Parathyroid adenoma (tissue), 2 donors: Measurements from ENCODE around the gene OR8B4.

ENCODE experiments used
- H2AFZ ChIP-seq: fragments of 300-600 bp; sonication (generic); one replicate; pipeline ENCODE4 v1.7.0; 2017; ENCODE audit warnings: antibody characterized with exemption, mild to moderate bottlenecking
- H3K27ac ChIP-seq: fragments of 300-600 bp; sonication (generic); one replicate; pipeline ENCODE4 v1.7.0; 2017
- H3K27me3 ChIP-seq: fragments of 300-600 bp; sonication (generic); one replicate; pipeline ENCODE4 v1.7.0; 2017; ENCODE audit warnings: low read length; ENCODE audit not compliant: control insufficient read depth, insufficient read depth
- H3K36me3 ChIP-seq: fragments of 300-600 bp; sonication (generic); one replicate; pipeline ENCODE4 v1.7.0; 2017; ENCODE audit warnings: low read length; ENCODE audit not compliant: control insufficient read depth, insufficient read depth
- H3K4me1 ChIP-seq: fragments of 300-600 bp; sonication (generic); one replicate; pipeline ENCODE4 v1.7.0; 2017; ENCODE audit warnings: control low read depth
- H3K4me2 ChIP-seq: fragments of 300-600 bp; sonication (generic); one replicate; pipeline ENCODE4 v1.7.0; 2017; ENCODE audit warnings: low read length
- H3K4me3 ChIP-seq: fragments of 300-600 bp; sonication (generic); one replicate; pipeline ENCODE4 v1.7.0; 2017; ENCODE audit warnings: low read depth, low read length
- H3K79me2 ChIP-seq: fragments of 300-600 bp; sonication (generic); one replicate; pipeline ENCODE4 v1.7.0; 2017; ENCODE audit warnings: control low read depth
- H3K9ac ChIP-seq: fragments of 300-600 bp; sonication (generic); one replicate; pipeline ENCODE4 v1.7.0; 2017; ENCODE audit warnings: mild to moderate bottlenecking
- H3K9me3 ChIP-seq: fragments of 300-600 bp; sonication (generic); one replicate; pipeline ENCODE4 v1.7.0; 2017; ENCODE audit warnings: low read length; ENCODE audit not compliant: control insufficient read depth
- TF ChIP-seq, protein P1 (sequence below): fragments of 300-600 bp; sonication (generic); IDR thresholded peaks from one replicate; pipeline ENCODE4 v1.7.0; 2017; ENCODE audit warnings: antibody characterized with exemption, mild to moderate bottlenecking
- donor health status: primary hyperparathyroidism.

OR8B4 gene

GRCh38 chr11:124441519-124441918, 16.8 kb upstream of the OR8B4 start:
- Histone ChIP-seq H3K9ac (no peak overlapping the region), H3K27me3 (no peaks in the 10 kb centered on the region), H3K9me3 (no peaks in the 10 kb centered on the region), H3K4me3 (no peak overlapping the region), H3K4me2 (no peak overlapping the region), H3K4me1 (no peaks in the 10 kb centered on the region), H3K36me3 (no peaks in the 10 kb centered on the region), H3K79me2 (no peaks in the 10 kb centered on the region), H3K27ac (no peak overlapping the region), H2AFZ (no peak overlapping the region)
- TF ChIP-seq, protein P1, sequence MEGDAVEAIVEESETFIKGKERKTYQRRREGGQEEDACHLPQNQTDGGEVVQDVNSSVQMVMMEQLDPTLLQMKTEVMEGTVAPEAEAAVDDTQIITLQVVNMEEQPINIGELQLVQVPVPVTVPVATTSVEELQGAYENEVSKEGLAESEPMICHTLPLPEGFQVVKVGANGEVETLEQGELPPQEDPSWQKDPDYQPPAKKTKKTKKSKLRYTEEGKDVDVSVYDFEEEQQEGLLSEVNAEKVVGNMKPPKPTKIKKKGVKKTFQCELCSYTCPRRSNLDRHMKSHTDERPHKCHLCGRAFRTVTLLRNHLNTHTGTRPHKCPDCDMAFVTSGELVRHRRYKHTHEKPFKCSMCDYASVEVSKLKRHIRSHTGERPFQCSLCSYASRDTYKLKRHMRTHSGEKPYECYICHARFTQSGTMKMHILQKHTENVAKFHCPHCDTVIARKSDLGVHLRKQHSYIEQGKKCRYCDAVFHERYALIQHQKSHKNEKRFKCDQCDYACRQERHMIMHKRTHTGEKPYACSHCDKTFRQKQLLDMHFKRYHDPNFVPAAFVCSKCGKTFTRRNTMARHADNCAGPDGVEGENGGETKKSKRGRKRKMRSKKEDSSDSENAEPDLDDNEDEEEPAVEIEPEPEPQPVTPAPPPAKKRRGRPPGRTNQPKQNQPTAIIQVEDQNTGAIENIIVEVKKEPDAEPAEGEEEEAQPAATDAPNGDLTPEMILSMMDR = no peak

- Histone ChIP-seq H3K27ac (no peak overlapping the region), H3K9ac (no peak overlapping the region), H2AFZ (no peak overlapping the region), H3K4me1 (no peaks in the 10 kb centered on the region), H3K36me3 (no peaks in the 10 kb centered on the region), H3K27me3 (no peaks in the 10 kb centered on the region), H3K9me3 (no peaks in the 10 kb centered on the region), H3K4me3 (no peak overlapping the region), H3K79me2 (no peaks in the 10 kb centered on the region), H3K4me2 (no peak overlapping the region)
- TF ChIP-seq, protein P1 = no peak
Measured at GRCh38 chr11:124441081-124441480, 16.4 kb upstream of the OR8B4 start.

- no peaks in the 10 kb centered on the region for H3K79me2 ChIP-seq
Measured at GRCh38 chr11:124440608-124441007, 15.9 kb upstream of the OR8B4 start.

GRCh38 chr11:124434699-124435098, 10.0 kb upstream of the OR8B4 start:
- TF ChIP-seq, protein P1 = no peak
- no peak overlapping the region for H3K4me3 ChIP-seq
- no peaks in the 10 kb centered on the region for H3K36me3 ChIP-seq
- no peak overlapping the region for H3K4me2 ChIP-seq
- H3K27ac ChIP-seq = no peak overlapping the region
- no peaks in the 10 kb centered on the region for H3K4me1 ChIP-seq
- no peak overlapping the region for H2AFZ ChIP-seq
- no peaks in the 10 kb centered on the region for H3K9me3 ChIP-seq
- no peaks in the 10 kb centered on the region for H3K27me3 ChIP-seq
- H3K9ac ChIP-seq = no peak overlapping the region
- H3K79me2 ChIP-seq = no peaks in the 10 kb centered on the region

More at GRCh38 chr11:124440608-124441007, 15.9 kb upstream of the OR8B4 start:
- H3K4me2 ChIP-seq = no peak overlapping the region
- no peaks in the 10 kb centered on the region for H3K9me3 ChIP-seq
- no peak overlapping the region for H3K9ac ChIP-seq
- TF ChIP-seq, protein P1 = no peak
- no peak overlapping the region for H2AFZ ChIP-seq
- no peaks in the 10 kb centered on the region for H3K36me3 ChIP-seq
- no peak overlapping the region for H3K27ac ChIP-seq
- H3K4me3 ChIP-seq = no peak overlapping the region
- H3K4me1 ChIP-seq = no peaks in the 10 kb centered on the region
- no peaks in the 10 kb centered on the region for H3K27me3 ChIP-seq

- H2AFZ ChIP-seq = no peak overlapping the region
- no peaks in the 10 kb centered on the region for H3K36me3 ChIP-seq
- H3K4me2 ChIP-seq = no peak overlapping the region
- H3K27ac ChIP-seq = no peak overlapping the region
- H3K4me1 ChIP-seq = no peaks in the 10 kb centered on the region
- H3K27me3 ChIP-seq = no peaks in the 10 kb centered on the region
- H3K79me2 ChIP-seq = no peaks in the 10 kb centered on the region
- H3K4me3 ChIP-seq = no peak overlapping the region
- TF ChIP-seq, protein P1 = no peak
- no peaks in the 10 kb centered on the region for H3K9me3 ChIP-seq
- H3K9ac ChIP-seq = no peak overlapping the region
Measured at GRCh38 chr11:124429599-124429998, 4.9 kb upstream of the OR8B4 start.
